WTC11 (cell line): ENCODE data around the gene DSTN. TPM values are rescaled to one million over a fixed set of nuclear protein-coding genes. Genes with fewer than 3 reads are reported as not detected.

Experiments
- ATAC-seq: fragments of 200-7000 bp; cut with Tn5 transposase; 2 replicates; pipeline ENCODE4 v1.10.0; 2021; ENCODE audit warnings: mild to moderate bottlenecking, moderate library complexity
- CTCF ChIA-PET: fragments of 300-600 bp; sonication (Branson Sonifier 250); formaldehyde crosslinking; loops from one replicate; lab custom pipeline; 2021; ENCODE audit warnings: antibody characterized with exemption; lab: Charles Lee
- POLR2A ChIA-PET: fragments of 350-600 bp; sonication (Branson Sonifier 250); formaldehyde crosslinking; loops from one replicate; lab custom pipeline; 2021; ENCODE audit warnings: antibody characterized with exemption; lab: Charles Lee
- DNase-seq: peaks from one replicate; pipeline ENCODE4 v3.0.0; 2021; ENCODE audit warnings: low spot score
- H3K27ac Mint-ChIP-seq: 2 replicates; pipeline ENCODE4 v1.8.0; 2021; ENCODE audit warnings: mixed read lengths
- H3K27me3 Mint-ChIP-seq: 2 replicates; pipeline ENCODE4 v1.8.0; 2021; ENCODE audit warnings: low read depth, mild to moderate bottlenecking, moderate library complexity, mixed read lengths
- H3K36me3 Mint-ChIP-seq: 2 replicates; pipeline ENCODE4 v1.8.0; 2021; ENCODE audit warnings: mixed read lengths
- H3K4me1 Mint-ChIP-seq: 2 replicates; pipeline ENCODE4 v1.8.0; 2022; ENCODE audit warnings: mixed read lengths
- H3K4me3 Mint-ChIP-seq: 2 replicates; pipeline ENCODE4 v1.8.0; 2021; ENCODE audit warnings: mild to moderate bottlenecking, moderate library complexity, mixed read lengths
- H3K9me3 Mint-ChIP-seq: 2 replicates; pipeline ENCODE4 v1.8.0; 2021; ENCODE audit warnings: mixed read lengths
- JAZF1 ChIP-seq: fragments of 250-450 bp; sonication (Bioruptor Pico); IDR thresholded peaks from 2 replicates; pipeline ENCODE4 v1.9.0; 2021; ENCODE audit warnings: moderate library complexity, mild to moderate bottlenecking, inconsistent platforms
- MXD4 ChIP-seq: fragments of 250-450 bp; sonication (Bioruptor Pico); IDR thresholded peaks from 2 replicates; pipeline ENCODE4 v1.8.0; 2021; ENCODE audit warnings: mild to moderate bottlenecking, moderate library complexity, borderline replicate concordance
- MYBL2 ChIP-seq: sonication (generic); formaldehyde crosslinking; IDR thresholded peaks from 2 replicates; pipeline ENCODE4 v1.8.1; 2023; ENCODE audit warnings: mild to moderate bottlenecking, moderate library complexity, missing genetic modification reagents
- NFATC4 ChIP-seq: fragments of 250-450 bp; sonication (Bioruptor Pico); IDR thresholded peaks from 2 replicates; pipeline ENCODE4 v1.9.0; 2021; ENCODE audit warnings: mild to moderate bottlenecking
- NR1H2 ChIP-seq: sonication (generic); formaldehyde crosslinking; IDR thresholded peaks from 2 replicates; pipeline ENCODE4 v1.9.0; 2021; ENCODE audit warnings: mild to moderate bottlenecking, moderate library complexity, missing genetic modification reagents
- PRRX2 ChIP-seq: fragments of 250-450 bp; sonication (Bioruptor Pico); IDR thresholded peaks from 2 replicates; pipeline ENCODE4 v1.8.0; 2021; ENCODE audit warnings: mild to moderate bottlenecking
- TEAD1 ChIP-seq: sonication (generic); formaldehyde crosslinking; IDR thresholded peaks from 2 replicates; pipeline ENCODE4 v1.8.0; 2022; ENCODE audit warnings: mild to moderate bottlenecking, missing genetic modification reagents
- TEAD4 ChIP-seq: sonication (generic); formaldehyde crosslinking; IDR thresholded peaks from 2 replicates; pipeline ENCODE4 v1.8.0; 2022; ENCODE audit warnings: mild to moderate bottlenecking, missing genetic modification reagents
- ZNF121 ChIP-seq: sonication (generic); formaldehyde crosslinking; IDR thresholded peaks from 2 replicates; pipeline ENCODE4 v1.8.0; 2023; ENCODE audit warnings: missing genetic modification reagents
- ZNF138 ChIP-seq: sonication (generic); formaldehyde crosslinking; conservative IDR thresholded peaks from 2 replicates; pipeline ENCODE4 v1.8.1; 2022; ENCODE audit warnings: mild to moderate bottlenecking, moderate library complexity, missing genetic modification reagents
- ZNF423 ChIP-seq: fragments of 250-450 bp; sonication (Bioruptor Pico); IDR thresholded peaks from 2 replicates; pipeline ENCODE4 v2.1.2; 2022; ENCODE audit warnings: mild to moderate bottlenecking, moderate library complexity
- total RNA-seq: library from RNA; stranded (reverse); gene quantifications from 3 replicates; pipeline ENCODE4 v1.2.3, GENCODE V29; 2021
- TF ChIP-seq, protein P1 (sequence below): sonication (generic); formaldehyde crosslinking; IDR thresholded peaks from 2 replicates; pipeline ENCODE4 v1.8.0; 2023; ENCODE audit warnings: mild to moderate bottlenecking, missing genetic modification reagents
- TF ChIP-seq, protein P2 (sequence below): sonication (generic); formaldehyde crosslinking; IDR thresholded peaks from 2 replicates; pipeline ENCODE4 v1.8.0; 2022; ENCODE audit warnings: missing genetic modification reagents
- TF ChIP-seq, protein P3 (sequence below): sonication (generic); formaldehyde crosslinking; IDR thresholded peaks from 2 replicates; pipeline ENCODE4 v1.8.1; 2023; ENCODE audit warnings: mild to moderate bottlenecking, missing genetic modification reagents
- TF ChIP-seq, protein P4 (sequence below): fragments of 250-450 bp; sonication (Bioruptor Pico); IDR thresholded peaks from 2 replicates; pipeline ENCODE4 v1.9.0; 2021; ENCODE audit warnings: mild to moderate bottlenecking
- TF ChIP-seq, protein P5 (sequence below): sonication (generic); formaldehyde crosslinking; conservative IDR thresholded peaks from 2 replicates; pipeline ENCODE4 v1.8.1; 2022; ENCODE audit warnings: mild to moderate bottlenecking, missing genetic modification reagents
- TF ChIP-seq, protein P6 (sequence below): fragments of 250-450 bp; sonication (Bioruptor Pico); conservative IDR thresholded peaks from 2 replicates; pipeline ENCODE4 v1.9.0; 2021; ENCODE audit warnings: mild to moderate bottlenecking

DSTN gene
- total RNA-seq, 1 experiment from 2014 or later: 153 TPM

DNA sequence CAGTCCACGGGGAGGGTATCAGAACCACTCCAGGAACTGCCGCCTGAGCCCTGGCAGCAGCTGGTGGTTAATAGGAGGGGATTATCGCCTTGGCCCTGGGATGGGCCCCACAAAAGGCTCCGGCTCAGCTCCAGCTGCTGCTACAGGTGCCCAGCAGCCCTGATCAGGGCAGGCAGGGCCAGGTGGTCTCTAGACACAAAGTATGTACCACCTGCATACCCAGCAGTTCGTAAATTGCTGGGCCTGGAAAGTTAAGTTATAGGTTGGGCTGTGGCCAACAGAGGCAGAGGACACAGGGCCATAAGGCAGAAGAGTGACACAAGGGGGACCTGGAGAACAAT is 77.1 kb downstream of the DSTN start (continued):
- TF ChIP-seq ZNF138 (CRISPR knock-in tag) (no peak), MYBL2 (CRISPR knock-in tag) (no peak), PRRX2 (no peak), NFATC4 (CRISPR knock-in tag) (no peak), TEAD4 (CRISPR knock-in tag) (no peak)
- TF ChIP-seq, protein P1, sequence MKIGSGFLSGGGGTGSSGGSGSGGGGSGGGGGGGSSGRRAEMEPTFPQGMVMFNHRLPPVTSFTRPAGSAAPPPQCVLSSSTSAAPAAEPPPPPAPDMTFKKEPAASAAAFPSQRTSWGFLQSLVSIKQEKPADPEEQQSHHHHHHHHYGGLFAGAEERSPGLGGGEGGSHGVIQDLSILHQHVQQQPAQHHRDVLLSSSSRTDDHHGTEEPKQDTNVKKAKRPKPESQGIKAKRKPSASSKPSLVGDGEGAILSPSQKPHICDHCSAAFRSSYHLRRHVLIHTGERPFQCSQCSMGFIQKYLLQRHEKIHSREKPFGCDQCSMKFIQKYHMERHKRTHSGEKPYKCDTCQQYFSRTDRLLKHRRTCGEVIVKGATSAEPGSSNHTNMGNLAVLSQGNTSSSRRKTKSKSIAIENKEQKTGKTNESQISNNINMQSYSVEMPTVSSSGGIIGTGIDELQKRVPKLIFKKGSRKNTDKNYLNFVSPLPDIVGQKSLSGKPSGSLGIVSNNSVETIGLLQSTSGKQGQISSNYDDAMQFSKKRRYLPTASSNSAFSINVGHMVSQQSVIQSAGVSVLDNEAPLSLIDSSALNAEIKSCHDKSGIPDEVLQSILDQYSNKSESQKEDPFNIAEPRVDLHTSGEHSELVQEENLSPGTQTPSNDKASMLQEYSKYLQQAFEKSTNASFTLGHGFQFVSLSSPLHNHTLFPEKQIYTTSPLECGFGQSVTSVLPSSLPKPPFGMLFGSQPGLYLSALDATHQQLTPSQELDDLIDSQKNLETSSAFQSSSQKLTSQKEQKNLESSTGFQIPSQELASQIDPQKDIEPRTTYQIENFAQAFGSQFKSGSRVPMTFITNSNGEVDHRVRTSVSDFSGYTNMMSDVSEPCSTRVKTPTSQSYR (CRISPR knock-in tag): no peak
- TF ChIP-seq, all 79 proteins: peak for 0

DNA sequence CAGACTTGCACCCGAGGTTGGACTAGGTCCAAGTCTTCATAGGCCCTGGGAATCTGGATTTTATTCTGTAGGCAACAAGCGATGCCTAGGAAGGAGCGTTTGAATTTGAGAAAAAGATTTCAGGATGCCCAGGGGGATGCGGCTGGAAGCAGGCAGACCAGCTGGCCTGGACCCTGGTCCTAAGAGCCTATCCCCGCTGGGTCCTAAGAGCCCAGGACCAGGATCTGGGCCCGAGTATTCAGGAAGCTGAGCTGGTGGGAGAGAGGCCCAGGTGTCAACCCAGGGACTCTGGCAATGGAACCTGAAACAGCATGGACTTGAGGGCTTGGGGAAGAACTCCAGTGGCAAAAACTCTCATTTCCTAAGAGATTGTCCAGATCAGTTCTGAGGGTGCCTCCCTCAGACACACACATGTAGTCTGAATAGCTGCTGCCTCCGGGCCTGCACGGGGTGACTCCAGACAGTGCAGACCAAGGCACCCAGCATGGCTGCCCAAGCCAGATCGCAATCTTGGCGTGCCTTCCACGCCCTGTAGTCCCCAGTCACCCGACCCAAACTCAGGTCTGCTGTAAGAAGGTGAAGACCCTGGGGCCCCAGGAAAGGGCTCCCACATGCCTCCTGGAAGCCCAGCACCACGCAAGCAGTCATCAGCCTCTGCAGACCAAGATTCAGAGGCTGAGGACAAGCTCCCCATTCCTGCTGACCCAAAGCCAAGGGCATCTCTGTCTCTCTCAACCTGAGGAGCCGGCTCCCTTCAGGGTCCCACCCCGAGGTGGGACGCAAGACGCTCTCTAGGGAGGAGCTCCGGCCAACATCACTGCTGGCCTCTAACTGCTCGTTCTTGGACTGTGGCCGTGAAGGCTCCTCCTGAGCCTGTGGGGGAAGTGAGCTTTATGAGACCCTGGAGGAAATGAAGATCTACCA is 77.8 kb downstream of the DSTN start:
- no peak for ATAC-seq
- TF ChIP-seq, protein P2, sequence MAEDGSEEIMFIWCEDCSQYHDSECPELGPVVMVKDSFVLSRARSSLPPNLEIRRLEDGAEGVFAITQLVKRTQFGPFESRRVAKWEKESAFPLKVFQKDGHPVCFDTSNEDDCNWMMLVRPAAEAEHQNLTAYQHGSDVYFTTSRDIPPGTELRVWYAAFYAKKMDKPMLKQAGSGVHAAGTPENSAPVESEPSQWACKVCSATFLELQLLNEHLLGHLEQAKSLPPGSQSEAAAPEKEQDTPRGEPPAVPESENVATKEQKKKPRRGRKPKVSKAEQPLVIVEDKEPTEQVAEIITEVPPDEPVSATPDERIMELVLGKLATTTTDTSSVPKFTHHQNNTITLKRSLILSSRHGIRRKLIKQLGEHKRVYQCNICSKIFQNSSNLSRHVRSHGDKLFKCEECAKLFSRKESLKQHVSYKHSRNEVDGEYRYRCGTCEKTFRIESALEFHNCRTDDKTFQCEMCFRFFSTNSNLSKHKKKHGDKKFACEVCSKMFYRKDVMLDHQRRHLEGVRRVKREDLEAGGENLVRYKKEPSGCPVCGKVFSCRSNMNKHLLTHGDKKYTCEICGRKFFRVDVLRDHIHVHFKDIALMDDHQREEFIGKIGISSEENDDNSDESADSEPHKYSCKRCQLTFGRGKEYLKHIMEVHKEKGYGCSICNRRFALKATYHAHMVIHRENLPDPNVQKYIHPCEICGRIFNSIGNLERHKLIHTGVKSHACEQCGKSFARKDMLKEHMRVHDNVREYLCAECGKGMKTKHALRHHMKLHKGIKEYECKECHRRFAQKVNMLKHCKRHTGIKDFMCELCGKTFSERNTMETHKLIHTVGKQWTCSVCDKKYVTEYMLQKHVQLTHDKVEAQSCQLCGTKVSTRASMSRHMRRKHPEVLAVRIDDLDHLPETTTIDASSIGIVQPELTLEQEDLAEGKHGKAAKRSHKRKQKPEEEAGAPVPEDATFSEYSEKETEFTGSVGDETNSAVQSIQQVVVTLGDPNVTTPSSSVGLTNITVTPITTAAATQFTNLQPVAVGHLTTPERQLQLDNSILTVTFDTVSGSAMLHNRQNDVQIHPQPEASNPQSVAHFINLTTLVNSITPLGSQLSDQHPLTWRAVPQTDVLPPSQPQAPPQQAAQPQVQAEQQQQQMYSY (CRISPR knock-in tag): no peak
- TF ChIP-seq ZNF121 (CRISPR knock-in tag) (no peak), NFATC4 (CRISPR knock-in tag) (no peak), TEAD1 (CRISPR knock-in tag) (no peak), NR1H2 (CRISPR knock-in tag) (no peak), MXD4 (no peak), JAZF1 (no peak), ZNF423 (no peak)
- TF ChIP-seq, protein P3, sequence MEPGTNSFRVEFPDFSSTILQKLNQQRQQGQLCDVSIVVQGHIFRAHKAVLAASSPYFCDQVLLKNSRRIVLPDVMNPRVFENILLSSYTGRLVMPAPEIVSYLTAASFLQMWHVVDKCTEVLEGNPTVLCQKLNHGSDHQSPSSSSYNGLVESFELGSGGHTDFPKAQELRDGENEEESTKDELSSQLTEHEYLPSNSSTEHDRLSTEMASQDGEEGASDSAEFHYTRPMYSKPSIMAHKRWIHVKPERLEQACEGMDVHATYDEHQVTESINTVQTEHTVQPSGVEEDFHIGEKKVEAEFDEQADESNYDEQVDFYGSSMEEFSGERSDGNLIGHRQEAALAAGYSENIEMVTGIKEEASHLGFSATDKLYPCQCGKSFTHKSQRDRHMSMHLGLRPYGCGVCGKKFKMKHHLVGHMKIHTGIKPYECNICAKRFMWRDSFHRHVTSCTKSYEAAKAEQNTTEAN (CRISPR knock-in tag): no peak
- TF ChIP-seq, protein P4, sequence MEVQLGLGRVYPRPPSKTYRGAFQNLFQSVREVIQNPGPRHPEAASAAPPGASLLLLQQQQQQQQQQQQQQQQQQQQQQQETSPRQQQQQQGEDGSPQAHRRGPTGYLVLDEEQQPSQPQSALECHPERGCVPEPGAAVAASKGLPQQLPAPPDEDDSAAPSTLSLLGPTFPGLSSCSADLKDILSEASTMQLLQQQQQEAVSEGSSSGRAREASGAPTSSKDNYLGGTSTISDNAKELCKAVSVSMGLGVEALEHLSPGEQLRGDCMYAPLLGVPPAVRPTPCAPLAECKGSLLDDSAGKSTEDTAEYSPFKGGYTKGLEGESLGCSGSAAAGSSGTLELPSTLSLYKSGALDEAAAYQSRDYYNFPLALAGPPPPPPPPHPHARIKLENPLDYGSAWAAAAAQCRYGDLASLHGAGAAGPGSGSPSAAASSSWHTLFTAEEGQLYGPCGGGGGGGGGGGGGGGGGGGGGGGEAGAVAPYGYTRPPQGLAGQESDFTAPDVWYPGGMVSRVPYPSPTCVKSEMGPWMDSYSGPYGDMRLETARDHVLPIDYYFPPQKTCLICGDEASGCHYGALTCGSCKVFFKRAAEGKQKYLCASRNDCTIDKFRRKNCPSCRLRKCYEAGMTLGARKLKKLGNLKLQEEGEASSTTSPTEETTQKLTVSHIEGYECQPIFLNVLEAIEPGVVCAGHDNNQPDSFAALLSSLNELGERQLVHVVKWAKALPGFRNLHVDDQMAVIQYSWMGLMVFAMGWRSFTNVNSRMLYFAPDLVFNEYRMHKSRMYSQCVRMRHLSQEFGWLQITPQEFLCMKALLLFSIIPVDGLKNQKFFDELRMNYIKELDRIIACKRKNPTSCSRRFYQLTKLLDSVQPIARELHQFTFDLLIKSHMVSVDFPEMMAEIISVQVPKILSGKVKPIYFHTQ (CRISPR knock-in tag): no peak
- TF ChIP-seq, protein P5, sequence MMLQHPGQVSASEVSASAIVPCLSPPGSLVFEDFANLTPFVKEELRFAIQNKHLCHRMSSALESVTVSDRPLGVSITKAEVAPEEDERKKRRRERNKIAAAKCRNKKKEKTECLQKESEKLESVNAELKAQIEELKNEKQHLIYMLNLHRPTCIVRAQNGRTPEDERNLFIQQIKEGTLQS: no peak
- TF ChIP-seq, protein P6, sequence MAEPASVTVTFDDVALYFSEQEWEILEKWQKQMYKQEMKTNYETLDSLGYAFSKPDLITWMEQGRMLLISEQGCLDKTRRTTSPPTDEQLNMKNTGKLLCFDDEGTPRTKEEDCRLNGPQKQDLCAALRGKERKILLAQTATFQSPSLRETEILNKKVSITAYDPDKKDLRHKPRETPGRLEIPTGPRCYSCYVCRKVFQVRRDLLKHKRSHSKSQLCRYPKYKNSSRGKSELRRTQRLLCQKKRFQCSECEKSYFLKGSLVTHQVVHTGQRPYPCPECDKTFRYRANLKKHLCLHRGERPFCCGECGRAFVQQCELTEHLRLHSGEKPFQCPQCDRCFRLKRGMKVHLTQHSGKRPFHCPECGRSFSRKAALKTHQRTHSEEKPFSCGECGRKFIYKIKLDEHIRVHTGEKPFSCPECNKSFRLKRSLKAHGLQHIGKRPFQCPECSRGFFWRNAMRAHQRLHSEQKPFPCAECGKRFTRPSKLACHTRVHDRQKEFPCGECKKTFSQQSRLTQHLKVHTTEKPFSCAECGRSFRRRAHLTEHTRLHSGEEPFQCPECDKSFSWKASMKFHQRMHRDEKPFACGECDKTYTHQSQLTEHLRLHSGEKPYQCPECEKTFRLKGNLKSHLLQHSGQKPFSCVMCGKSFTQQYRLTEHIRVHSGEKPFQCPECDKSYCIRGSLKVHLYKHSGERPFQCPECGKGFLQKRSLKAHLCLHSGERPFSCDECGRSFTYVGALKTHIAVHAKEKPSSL (CRISPR knock-in tag): no peak
- peaks cover 54% of the 10 kb centered on the region for H3K4me1 Mint-ChIP-seq
- ChIA-PET CTCF (interaction anchor here (0.6 to 2.1 kb wide), 5 partner anchors 8 to 1064 kb away, joined by 3 to 8 read pairs (median 3); partner anchors contain the start of gene RRBP1), POLR2A (interaction anchor here (0.6 kb wide), 1 partner anchor 84 kb away, joined by 3 read pairs; no protein-coding TSS in a partner anchor)
- peaks cover under 1% of the 10 kb centered on the region; the same call in 1 of the 2 replicates for H3K36me3 Mint-ChIP-seq
- no peaks in the 10 kb centered on the region for H3K9me3 Mint-ChIP-seq
- H3K27me3 Mint-ChIP-seq: no peaks in the 10 kb centered on the region
- peak overlapping the region; percentile 96 for H3K27ac Mint-ChIP-seq
- no peak overlapping the region for H3K4me3 Mint-ChIP-seq
- no peak for DNase-seq
